HTR-8/SVneo (cell line): ENCODE results near the gene CXCR6.
A peak's percentile ranks its signal among the peaks of the same experiment; 100 is the strongest.

Source experiments
- DNase-seq: peaks from one replicate; pipeline ENCODE4 v3.0.0; 2011; ENCODE audit warnings: low spot score, mixed read lengths; ENCODE audit not compliant: insufficient read length
- FAIRE-seq: peaks from 2 replicates; lab custom pipeline; 2011; peaks lifted over from hg19 to GRCh38; lab: Jason Lieb, UNC

The CXCR6 gene

GRCh38 chr3:45921158-45922038 is 21.9 kb upstream of the CXCR6 start:
- no peak for FAIRE-seq
- DNase-seq, result no peak

GRCh38 chr3:45922039-45922326 is 21.3 kb upstream of the CXCR6 start:
- FAIRE-seq (no peak), DNase-seq (no peak)

- no peak for FAIRE-seq
- no peak for DNase-seq
Observed at GRCh38 chr3:45922950-45923590, 20.2 kb upstream of the CXCR6 start.

GRCh38 chr3:45923755-45924154 is 19.5 kb upstream of the CXCR6 start:
- FAIRE-seq (no peak), DNase-seq (no peak)

- DNase-seq, result no peak
- no peak for FAIRE-seq
Observed at GRCh38 chr3:45927881-45928280, 15.4 kb upstream of the CXCR6 start.

GRCh38 chr3:45929042-45929679 is 14.1 kb upstream of the CXCR6 start:
- DNase-seq (peak; percentile 55), FAIRE-seq (no peak)

- DNase-seq (no peak), FAIRE-seq (no peak)
Observed at GRCh38 chr3:45931496-45931895, 11.8 kb upstream of the CXCR6 start.

- DNase-seq (no peak), FAIRE-seq (no peak)
Observed at GRCh38 chr3:45932112-45932511, 11.2 kb upstream of the CXCR6 start.

GRCh38 chr3:45933591-45933990 is 9.7 kb upstream of the CXCR6 start:
- FAIRE-seq, result no peak

GRCh38 chr3:45936261-45936660 is 7.0 kb upstream of the CXCR6 start:
- DNase-seq (no peak), FAIRE-seq (no peak)

More at GRCh38 chr3:45933591-45933990, 9.7 kb upstream of the CXCR6 start:
- no peak for DNase-seq

GRCh38 chr3:45937206-45938042 is 5.8 kb upstream of the CXCR6 start:
- FAIRE-seq (no peak), DNase-seq (no peak)

GRCh38 chr3:45938043-45938435 is 5.2 kb upstream of the CXCR6 start:
- FAIRE-seq (no peak), DNase-seq (no peak)

- FAIRE-seq (no peak), DNase-seq (peak; percentile 68)
Observed at GRCh38 chr3:45938864-45939263, 4.4 kb upstream of the CXCR6 start.

- FAIRE-seq, result no peak
- DNase-seq, result no peak
Observed at GRCh38 chr3:45939341-45939771, 3.9 kb upstream of the CXCR6 start.

GRCh38 chr3:45940004-45940780 is 3.1 kb upstream of the CXCR6 start:
- FAIRE-seq, result no peak

GRCh38 chr3:45940781-45941365 is 2.4 kb upstream of the CXCR6 start:
- FAIRE-seq, result no peak

More at GRCh38 chr3:45940004-45940780, 3.1 kb upstream of the CXCR6 start:
- no peak for DNase-seq

GRCh38 chr3:45942051-45942825 is 1.0 kb upstream of the CXCR6 start:
- DNase-seq (no peak), FAIRE-seq (no peak)

More at GRCh38 chr3:45940781-45941365, 2.4 kb upstream of the CXCR6 start:
- DNase-seq, result no peak

GRCh38 chr3:45944830-45945620 is 1.8 kb downstream of the CXCR6 start:
- no peak for FAIRE-seq

More at GRCh38 chr3:45944830-45945620, 1.8 kb downstream of the CXCR6 start:
- DNase-seq, result no peak
